ENCODE measurements around the gene GID4.
"Not testable (repeated sequence)": the region's sequence is repeated elsewhere in the genome, so short reads cannot be mapped to it uniquely, and the experiment has no call there.

GID4 gene

GRCh38 chr17:18038861-18039534 is at the start of gene GID4, which contains the start of gene ATPAF2:
GID4 (plus strand) TSS chr17:18039408; CDS start chr17:18039465, 57 bp downstream.
ATPAF2 (minus strand) TSS chr17:18039168; CDS start chr17:18039013, 155 bp downstream.
- H3K4me3 ChIP-seq (ENCODE audit: low read depth, low read length), result peak within 1 kb of the TSS; percentile 83
- TF ChIP-seq, protein P1, sequence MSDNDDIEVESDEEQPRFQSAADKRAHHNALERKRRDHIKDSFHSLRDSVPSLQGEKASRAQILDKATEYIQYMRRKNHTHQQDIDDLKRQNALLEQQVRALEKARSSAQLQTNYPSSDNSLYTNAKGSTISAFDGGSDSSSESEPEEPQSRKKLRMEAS (IDR thresholded peaks at IDR 0.05; ENCODE audit: low read depth, low read length), result peak; percentile 98
- peak; percentile 86 for TF ChIP-seq MYC (IDR thresholded peaks at IDR 0.05; ENCODE audit: low read depth, low read length)
- TF ChIP-seq CTCF (IDR thresholded peaks at IDR 0.05; ENCODE audit: low read depth, low read length), result no peak

GRCh38 chr17:17989618-17990017 is 49.6 kb upstream of the GID4 start:
- TF ChIP-seq, protein P1 (IDR thresholded peaks at IDR 0.05; ENCODE audit: low read depth, low read length), result no peak
- no peak overlapping the region for H3K4me3 ChIP-seq (ENCODE audit: low read depth, low read length)
- no peak for DNase-seq (ENCODE audit: low read depth)

More at GRCh38 chr17:18038861-18039534, at the start of gene GID4, which contains the start of gene ATPAF2:
- peak; percentile 100 for DNase-seq (ENCODE audit: low read depth)

DNA sequence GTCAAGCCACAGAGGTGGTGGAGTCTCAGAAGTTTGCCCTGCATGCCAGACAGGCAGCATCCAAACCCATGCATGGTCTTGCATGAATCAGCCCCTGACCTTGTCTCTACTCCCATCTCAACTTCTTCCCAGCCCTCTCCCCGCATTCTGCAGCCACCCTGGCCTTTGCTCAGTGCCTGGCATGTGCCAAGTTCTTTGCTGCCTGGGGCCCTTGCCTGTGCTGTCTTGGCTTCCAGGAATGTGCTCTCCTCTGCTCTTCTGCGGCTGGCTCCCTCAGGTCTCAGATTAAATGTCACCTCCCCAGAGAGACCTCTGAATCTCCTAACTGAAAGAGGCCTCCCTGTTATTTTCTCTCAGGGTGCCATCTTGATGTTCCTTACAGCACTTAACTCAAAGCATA is 48.9 kb upstream of the GID4 start:
- TF ChIP-seq POLR2A (IDR thresholded peaks at IDR 0.05; ENCODE audit: extremely low read depth, insufficient read length) (no peak), CTCF (IDR thresholded peaks at IDR 0.05; ENCODE audit: low read depth, low read length) (no peak), MYC (IDR thresholded peaks at IDR 0.05; ENCODE audit: low read depth, low read length) (no peak)
- TF ChIP-seq, protein P1 (IDR thresholded peaks at IDR 0.05; ENCODE audit: low read depth, low read length), result no peak
- no peak for DNase-seq (ENCODE audit: low read depth)
- H3K4me3 ChIP-seq (ENCODE audit: low read depth, low read length), result no peak overlapping the region

- H3K4me3 ChIP-seq (ENCODE audit: low read depth, low read length), result no peak overlapping the region
- DNase-seq (ENCODE audit: low read depth), result no peak
- no peak for TF ChIP-seq CTCF (IDR thresholded peaks at IDR 0.05; ENCODE audit: low read depth, low read length)
- TF ChIP-seq, protein P1 (IDR thresholded peaks at IDR 0.05; ENCODE audit: low read depth, low read length), result no peak
- no peak for TF ChIP-seq POLR2A (IDR thresholded peaks at IDR 0.05; ENCODE audit: extremely low read depth, insufficient read length)
These were observed 45.8 kb upstream of the GID4 start for GRCh38 chr17:17993366-17993765.

- TF ChIP-seq CTCF (IDR thresholded peaks at IDR 0.05; ENCODE audit: low read depth, low read length) (no peak), MYC (IDR thresholded peaks at IDR 0.05; ENCODE audit: low read depth, low read length) (no peak), POLR2A (IDR thresholded peaks at IDR 0.05; ENCODE audit: extremely low read depth, insufficient read length) (no peak)
- TF ChIP-seq, protein P1 (IDR thresholded peaks at IDR 0.05; ENCODE audit: low read depth, low read length), result no peak
- H3K4me3 ChIP-seq (ENCODE audit: low read depth, low read length), result no peak overlapping the region
- no peak for DNase-seq (ENCODE audit: low read depth)
These were observed 45.4 kb upstream of the GID4 start for GRCh38 chr17:17993852-17994251.

DNA sequence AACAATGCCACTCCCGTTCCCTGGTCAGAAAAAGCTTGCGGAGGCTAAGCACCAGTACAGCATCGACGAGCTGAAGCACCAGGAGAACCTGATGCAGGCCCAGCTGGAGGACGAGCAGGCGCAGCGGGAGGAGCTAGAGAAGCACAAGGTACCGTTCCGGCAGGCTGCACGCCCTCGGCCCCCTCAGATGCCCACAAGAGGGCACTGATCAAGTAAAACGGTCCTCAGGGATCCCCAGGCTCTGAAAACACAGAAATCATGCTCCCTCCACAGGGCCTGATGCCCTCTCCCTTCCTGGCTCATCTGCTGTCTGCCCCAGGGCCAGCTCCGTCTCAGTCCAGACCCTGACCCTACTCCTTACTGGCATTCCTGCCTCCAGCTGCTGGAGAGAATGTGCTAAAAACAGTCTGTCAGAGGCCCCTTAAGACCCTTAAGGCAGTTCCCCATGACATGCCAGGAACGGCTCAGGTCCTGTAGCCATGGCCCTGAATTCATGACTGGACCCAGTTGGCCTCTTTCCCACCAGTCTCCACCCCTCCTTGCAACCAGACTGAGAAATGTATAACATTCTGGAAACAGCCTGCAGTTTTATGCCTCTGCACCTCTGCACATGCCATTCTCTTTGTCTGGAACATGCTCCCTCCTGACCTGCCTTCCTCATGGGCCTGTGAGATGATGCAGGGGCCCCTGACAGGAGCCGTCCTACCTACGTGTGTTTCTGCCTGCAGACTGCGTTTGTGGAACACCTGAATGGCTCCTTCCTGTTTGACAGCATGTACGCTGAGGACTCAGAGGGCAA is 44.7 kb upstream of the GID4 start:
- DNase-seq (ENCODE audit: low read depth), result peak; percentile 51

DNA sequence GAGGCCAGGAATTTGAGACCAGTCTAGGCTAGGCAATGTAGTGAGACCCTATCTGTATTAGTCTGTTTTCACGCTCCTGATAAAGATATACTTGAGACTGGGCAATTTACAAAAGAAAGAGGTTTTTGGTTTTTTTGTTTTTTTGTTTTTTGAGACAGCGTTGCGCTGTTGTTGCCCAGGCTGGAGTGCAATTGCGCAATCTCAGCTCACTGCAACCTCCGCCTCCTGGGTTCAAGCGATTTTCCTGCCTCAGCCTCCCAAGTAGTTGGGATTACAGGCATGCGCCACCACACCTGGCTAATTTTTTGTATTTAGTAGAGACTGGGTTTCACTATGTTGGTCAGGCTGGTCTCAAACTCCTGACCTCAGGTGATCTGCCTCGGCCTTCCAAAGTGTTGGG is 43.3 kb upstream of the GID4 start:
- H3K4me3 ChIP-seq (ENCODE audit: low read depth, low read length); DNase-seq (ENCODE audit: low read depth): not testable (repeated sequence)

More for the DNA sequence above, 44.7 kb upstream of the GID4 start:
- no peak overlapping the region for H3K4me3 ChIP-seq (ENCODE audit: low read depth, low read length)
- TF ChIP-seq POLR2A (IDR thresholded peaks at IDR 0.05; ENCODE audit: extremely low read depth, insufficient read length) (no peak), CTCF (IDR thresholded peaks at IDR 0.05; ENCODE audit: low read depth, low read length) (peak; percentile 51)

Data from NB4 (cell line).